ENCODE measurements around the gene OR5K2.

OR5K2 gene

GRCh38 chr3:98531622-98532274, 34.3 kb downstream of the OR5K2 start, which contains the start of gene GPR15:
Gene GPR15 (plus strand): TSS chr3:98531978. CDS start chr3:98532034, 56 bp downstream.
- Histone ChIP-seq H3K27ac (no peak within 1 kb of the TSS), H3K4me3 (no peak within 1 kb of the TSS)
- DNase-seq (ENCODE audit: low spot score), result no peak
- no peak for TF ChIP-seq CTCF (IDR thresholded peaks at IDR 0.05)

GRCh38 chr3:98532275-98532637, 34.8 kb downstream of the OR5K2 start:
- no peak for DNase-seq (ENCODE audit: low spot score)
- no peak for TF ChIP-seq CTCF (IDR thresholded peaks at IDR 0.05)
- no peak overlapping the region for H3K4me3 ChIP-seq
- H3K27ac ChIP-seq, result no peak overlapping the region

- no peak for DNase-seq (ENCODE audit: low spot score)
- TF ChIP-seq CTCF (IDR thresholded peaks at IDR 0.05), result no peak
- Histone ChIP-seq H3K27ac (no peak overlapping the region), H3K4me3 (no peak overlapping the region)
These were observed 35.5 kb downstream of the OR5K2 start for GRCh38 chr3:98532709-98533571.

- no peak for DNase-seq (ENCODE audit: low spot score)
- H3K4me3 ChIP-seq, result no peak overlapping the region
These were observed 36.7 kb downstream of the OR5K2 start for GRCh38 chr3:98534168-98534567.

GRCh38 chr3:98534734-98535133, 37.3 kb downstream of the OR5K2 start:
- no peak for DNase-seq (ENCODE audit: low spot score)
- no peak for TF ChIP-seq CTCF (IDR thresholded peaks at IDR 0.05)
- Histone ChIP-seq H3K27ac (no peak overlapping the region), H3K4me3 (no peak overlapping the region)

More at GRCh38 chr3:98534168-98534567, 36.7 kb downstream of the OR5K2 start:
- H3K27ac ChIP-seq, result no peak overlapping the region
- no peak for TF ChIP-seq CTCF (IDR thresholded peaks at IDR 0.05)

DNA sequence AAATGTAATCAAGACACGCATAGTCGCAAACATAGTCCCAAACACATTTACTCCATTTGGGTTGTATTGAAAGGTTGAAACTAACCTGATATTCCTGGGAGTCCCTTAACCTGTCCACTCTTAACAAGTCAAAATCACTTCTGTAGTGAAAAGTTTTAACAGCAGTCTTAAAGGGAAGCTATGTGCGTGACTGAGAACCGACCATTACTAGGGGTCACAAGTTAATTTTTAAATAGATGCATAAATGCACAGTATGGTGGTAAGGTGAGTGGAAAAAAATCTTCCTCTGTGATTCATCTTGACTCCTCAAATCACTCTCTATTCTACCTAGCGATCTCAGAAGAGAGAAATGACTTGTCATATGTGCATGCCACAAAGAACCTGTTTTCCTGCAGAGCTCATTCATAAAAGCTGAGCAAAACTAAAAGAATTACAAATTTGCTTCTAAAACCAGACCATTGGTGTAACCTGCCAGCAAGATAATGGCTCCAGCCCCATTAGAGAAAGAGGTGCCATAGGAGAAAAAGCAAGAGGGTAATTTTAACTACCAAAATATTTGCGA, 39.1 kb downstream of the OR5K2 start:
- DNase-seq (ENCODE audit: low spot score), result no peak
- H3K27ac ChIP-seq, result no peak overlapping the region
- no peak for TF ChIP-seq CTCF (IDR thresholded peaks at IDR 0.05)
- H3K4me3 ChIP-seq, result no peak overlapping the region

Data from coronary artery (tissue), 2 donors.